ENCODE data around the gene INPP5J. TPM values are rescaled to one million over a fixed set of nuclear protein-coding genes. Genes with fewer than 3 reads are reported as not detected.

Gene INPP5J
- total and polyA plus RNA-seq, 9 of the 15 experiments (the other 6 are each of a cell fraction or from before 2014, with no cell fraction given) = 0.10 to 6.3 (median 4.8) TPM

- Histone ChIP-seq H3K36me3 (ENCODE audit: control insufficient read depth, insufficient read depth, low read length) (no peaks in the 10 kb centered on the region), H3K4me3 (no peak overlapping the region), H3K27me3 (ENCODE audit: control insufficient read depth in 2 of 2, insufficient read depth in 2 of 2, low read length in 2 of 2) (no peaks in the 10 kb centered on the region), H2AFZ (ENCODE audit: low read depth, low read length) (no peak overlapping the region), H3K4me2 (ENCODE audit: insufficient read depth, low read length) (no peak overlapping the region), H3K4me1 (replicated peaks in 1 of 2; ENCODE audit: control insufficient read depth in 2 of 2, insufficient read depth in 2 of 2, low read length in 2 of 2) (peaks cover 9 to 11% of the 10 kb centered on the region in 2 experiments; a peak in 4 of 5 replicates), H3K9ac (ENCODE audit: insufficient read depth in 1 of 2, low read depth in 2 of 2, low read length in 2 of 2) (no peak overlapping the region), H3K9me3 (replicated peaks; ENCODE audit: control insufficient read depth, insufficient read depth, low read depth, low read length) (no peaks in the 10 kb centered on the region), H3K9me1 (ENCODE audit: control insufficient read depth, insufficient read depth, low read length) (no peaks in the 10 kb centered on the region), H3K27ac (ENCODE audit: extremely low read depth, low read depth, low read length) (no peak overlapping the region), H4K20me1 (replicated peaks; ENCODE audit: control insufficient read depth, insufficient read depth, low read length) (no peaks in the 10 kb centered on the region), H3K79me2 (ENCODE audit: control insufficient read depth, insufficient read depth, low read length) (no peaks in the 10 kb centered on the region)
- DNase-seq (ENCODE audit: extremely low read depth in 1 of 4, low spot score in 3 of 4) = no peak
- in situ Hi-C loops (cut with MboI) = no loop called here
- ATAC-seq = no peak
- WGBS (ENCODE audit: insufficient coverage, low coverage, missing lambda C conversion rate) = 38% methylated on average over 4 of the region's 6 CpGs
- TF ChIP-seq ELF1 (tag; IDR thresholded peaks at IDR 0.05) = no peak
- no peak for TF ChIP-seq ETS1 (conservative IDR thresholded peaks at IDR 0.05; ENCODE audit: control insufficient read depth, low read depth, low read length)
- TF ChIP-seq AFF1 (IDR thresholded peaks at IDR 0.05; ENCODE audit: low read depth in 1 of 2, partially characterized antibody in 2 of 2) = no peak
- TF ChIP-seq ELK3 (CRISPR knock-in tag; IDR thresholded peaks at IDR 0.05) = no peak
- no peak for TF ChIP-seq ATF7 (IDR thresholded peaks at IDR 0.05)
- TF ChIP-seq NCOA4 (IDR thresholded peaks at IDR 0.05; ENCODE audit: partially characterized antibody) = no peak
- no peak for TF ChIP-seq PML (IDR thresholded peaks at IDR 0.05; ENCODE audit: low read length)
- TF ChIP-seq ZNF696 (CRISPR knock-in tag; conservative IDR thresholded peaks at IDR 0.05) = no peak
- no peak for TF ChIP-seq NR2F6 (CRISPR knock-in tag; IDR thresholded peaks at IDR 0.05)
- TF ChIP-seq SAFB (IDR thresholded peaks at IDR 0.05; ENCODE audit: borderline replicate concordance, low read depth, low read length) = no peak
- TF ChIP-seq NR2C1 (IDR thresholded peaks at IDR 0.05) = no peak
- TF ChIP-seq NR2C1 (tag; IDR thresholded peaks at IDR 0.05) = no peak
- TF ChIP-seq SIN3B (IDR thresholded peaks at IDR 0.05; ENCODE audit: low read depth) = no peak
- TF ChIP-seq ARID2 (IDR thresholded peaks at IDR 0.05) = no peak
- no peak for TF ChIP-seq ARID3A (IDR thresholded peaks at IDR 0.05; ENCODE audit: borderline replicate concordance, low read depth, low read length)
- BruUV-seq (replicated peaks) = no TSS peak
- FAIRE-seq = no peak
- CTCF ChIA-PET (ENCODE audit: low intra/inter-chr PET ratio) = no interaction called here
- POLR2A ChIA-PET = interaction anchor here (0.6 to 1.6 kb wide), 4 partner anchors 10 to 57 kb away, joined by 3 read pairs; no protein-coding TSS in a partner anchor
- intact Hi-C loops (cut with micrococcal nuclease) = no loop called here
Measured at GRCh38 chr22:31135706-31136105, 12.9 kb downstream of the INPP5J start.
